ENCODE measurements around the gene CDON.

GRCh38 chr11:125945797-125946520 lies 116.7 kb downstream of the CDON start, which contains the start of gene VSIG10L2:
- TF ChIP-seq PML (IDR thresholded peaks at IDR 0.05; ENCODE audit: low read length) (no peak), EZH2 (IDR thresholded peaks at IDR 0.05; ENCODE audit: borderline replicate concordance, low read depth, low read length) (no peak), TSHZ1 (CRISPR knock-in tag; IDR thresholded peaks at IDR 0.05) (no peak)
- TF ChIP-seq, protein P1, sequence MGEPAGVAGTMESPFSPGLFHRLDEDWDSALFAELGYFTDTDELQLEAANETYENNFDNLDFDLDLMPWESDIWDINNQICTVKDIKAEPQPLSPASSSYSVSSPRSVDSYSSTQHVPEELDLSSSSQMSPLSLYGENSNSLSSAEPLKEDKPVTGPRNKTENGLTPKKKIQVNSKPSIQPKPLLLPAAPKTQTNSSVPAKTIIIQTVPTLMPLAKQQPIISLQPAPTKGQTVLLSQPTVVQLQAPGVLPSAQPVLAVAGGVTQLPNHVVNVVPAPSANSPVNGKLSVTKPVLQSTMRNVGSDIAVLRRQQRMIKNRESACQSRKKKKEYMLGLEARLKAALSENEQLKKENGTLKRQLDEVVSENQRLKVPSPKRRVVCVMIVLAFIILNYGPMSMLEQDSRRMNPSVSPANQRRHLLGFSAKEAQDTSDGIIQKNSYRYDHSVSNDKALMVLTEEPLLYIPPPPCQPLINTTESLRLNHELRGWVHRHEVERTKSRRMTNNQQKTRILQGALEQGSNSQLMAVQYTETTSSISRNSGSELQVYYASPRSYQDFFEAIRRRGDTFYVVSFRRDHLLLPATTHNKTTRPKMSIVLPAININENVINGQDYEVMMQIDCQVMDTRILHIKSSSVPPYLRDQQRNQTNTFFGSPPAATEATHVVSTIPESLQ (CRISPR knock-in tag; IDR thresholded peaks at IDR 0.05): no peak
